H9 (cell line): Measurements from ENCODE around the gene ARHGAP10. TPM values are rescaled to one million over a fixed set of nuclear protein-coding genes. Genes with fewer than 3 reads are reported as not detected.
A peak's percentile ranks its signal among the peaks of the same experiment; 100 is the strongest.

ENCODE experiments used
- DNase-seq: peaks from one replicate; pipeline ENCODE4 v3.0.0-alpha.2; 2017
- H2AFZ ChIP-seq: one replicate; pipeline ENCODE4 v1.6.1; 2013; ENCODE audit warnings: mild to moderate bottlenecking, low read length, control low read depth, moderate library complexity
- H2AK5ac ChIP-seq: 2 replicates; pipeline ENCODE4 v1.6.1; 2013; ENCODE audit warnings: low read length, control low read depth, mixed read lengths; ENCODE audit not compliant: insufficient read length
- H2BK120ac ChIP-seq: one replicate; pipeline ENCODE4 v1.6.1; 2013; ENCODE audit warnings: low read depth, mild to moderate bottlenecking, low read length, control low read depth, inconsistent platforms; ENCODE audit not compliant: poor library complexity, severe bottlenecking
- H2BK12ac ChIP-seq: 2 replicates; pipeline ENCODE4 v1.6.1; 2013; ENCODE audit warnings: low read length, control low read depth, mixed read lengths, low read depth; ENCODE audit not compliant: insufficient read length
- H2BK15ac ChIP-seq: 2 replicates; pipeline ENCODE4 v1.6.1; 2013; ENCODE audit warnings: low read depth, low read length, control low read depth
- H2BK20ac ChIP-seq: one replicate; pipeline ENCODE4 v1.6.1; 2013; ENCODE audit warnings: low read depth, mild to moderate bottlenecking, low read length, control low read depth, inconsistent platforms; ENCODE audit not compliant: poor library complexity, severe bottlenecking
- H2BK5ac ChIP-seq: 2 replicates; pipeline ENCODE4 v1.6.1; 2013; ENCODE audit warnings: low read length, control low read depth, mixed read lengths; ENCODE audit not compliant: insufficient read length
- H3K14ac ChIP-seq: 2 replicates; pipeline ENCODE4 v1.6.1; 2013; ENCODE audit warnings: low read length, control low read depth; ENCODE audit not compliant: insufficient read depth
- H3K18ac ChIP-seq: 2 replicates; pipeline ENCODE4 v1.6.1; 2013; ENCODE audit warnings: low read depth, mild to moderate bottlenecking, mixed read lengths, low read length, control low read depth; ENCODE audit not compliant: insufficient read length
- H3K23ac ChIP-seq: 2 replicates; pipeline ENCODE4 v1.6.1; 2013; ENCODE audit warnings: low read length, control low read depth, mixed read lengths, low read depth; ENCODE audit not compliant: insufficient read length
- H3K23me2 ChIP-seq: 2 replicates; pipeline ENCODE4 v1.6.1; 2013; ENCODE audit warnings: low read depth, mild to moderate bottlenecking, mixed read lengths, low read length, control low read depth; ENCODE audit not compliant: insufficient read length, poor library complexity, severe bottlenecking
- H3K27ac ChIP-seq: 2 replicates; pipeline ENCODE4 v1.5.1; 2013; ENCODE audit warnings: low read length, control low read depth, mixed read lengths, low read depth; ENCODE audit not compliant: insufficient read length
- H3K27me3 ChIP-seq: 2 replicates; pipeline ENCODE4 v1.6.1; 2013; ENCODE audit warnings: low read length, control low read depth, inconsistent platforms; ENCODE audit not compliant: insufficient read depth
- H3K4ac ChIP-seq: 2 replicates; pipeline ENCODE4 v1.6.1; 2013; ENCODE audit warnings: low read depth, mild to moderate bottlenecking, control low read depth, inconsistent platforms, low read length, moderate library complexity
- H3K4me1 ChIP-seq: 2 replicates; pipeline ENCODE4 v1.6.1; 2013; ENCODE audit warnings: low read length, control low read depth, inconsistent platforms; ENCODE audit not compliant: insufficient read depth
- H3K4me2 ChIP-seq: 2 replicates; pipeline ENCODE4 v1.6.1; 2013; ENCODE audit warnings: low read length, control low read depth, mixed read lengths; ENCODE audit not compliant: insufficient read length, insufficient read depth
- H3K56ac ChIP-seq: 2 replicates; pipeline ENCODE4 v1.6.1; 2013; ENCODE audit warnings: low read depth, mild to moderate bottlenecking, mixed read lengths, low read length, control low read depth; ENCODE audit not compliant: insufficient read length
- H3K79me1 ChIP-seq: 2 replicates; pipeline ENCODE4 v1.6.1; 2013; ENCODE audit warnings: low read depth, mild to moderate bottlenecking, moderate library complexity, low read length, control low read depth, inconsistent platforms; ENCODE audit not compliant: insufficient read depth, poor library complexity, severe bottlenecking
- H3K79me2 ChIP-seq: 2 replicates; pipeline ENCODE4 v1.6.1; 2013; ENCODE audit warnings: low read length, control low read depth, inconsistent platforms; ENCODE audit not compliant: insufficient read depth
- H3K9ac ChIP-seq: 2 replicates; pipeline ENCODE4 v1.6.1; 2013; ENCODE audit warnings: low read length, control low read depth, mixed read lengths; ENCODE audit not compliant: insufficient read length; ENCODE audit errors: extremely low read depth
- H3K9me3 ChIP-seq: one replicate; pipeline ENCODE4 v1.6.1; 2013; ENCODE audit warnings: low read depth, low read length, inconsistent platforms; ENCODE audit not compliant: control insufficient read depth
- H3T11ph ChIP-seq: one replicate; pipeline ENCODE4 v1.6.1; 2013; ENCODE audit warnings: mild to moderate bottlenecking, low read length, control low read depth, inconsistent platforms
- H4K20me1 ChIP-seq: one replicate; pipeline ENCODE4 v1.6.1; 2013; ENCODE audit not compliant: control insufficient read depth, insufficient read length, insufficient read depth
- H4K5ac ChIP-seq: 2 replicates; pipeline ENCODE4 v1.6.1; 2013; ENCODE audit warnings: low read depth, mild to moderate bottlenecking, mixed read lengths, low read length, control low read depth; ENCODE audit not compliant: insufficient read length
- H4K8ac ChIP-seq: replicated peaks from 2 replicates; pipeline ENCODE4 v1.6.1; 2013; ENCODE audit warnings: low read length, control low read depth, mixed read lengths, low read depth; ENCODE audit not compliant: insufficient read length
- H4K91ac ChIP-seq: 2 replicates; pipeline ENCODE4 v1.6.1; 2013; ENCODE audit warnings: low read depth, mild to moderate bottlenecking, moderate library complexity, mixed read lengths, low read length, control low read depth; ENCODE audit not compliant: insufficient read length
- H3K27ac Mint-ChIP-seq, 3 experiments: 2 replicates in 2 of 3; 3 replicates in 1 of 3; pipeline ENCODE4 v1.8.0; 2020 to 2021; ENCODE audit warnings: mixed read lengths in 3 of 3, mild to moderate bottlenecking in 1 of 3, moderate library complexity in 1 of 3
- H3K27me3 Mint-ChIP-seq: 2 replicates; pipeline ENCODE4 v1.8.0; 2021; ENCODE audit warnings: low read depth, mild to moderate bottlenecking, moderate library complexity, mixed read lengths
- H3K36me3 Mint-ChIP-seq, 3 experiments: 2 replicates in 2 of 3; 3 replicates in 1 of 3; pipeline ENCODE4 v1.8.0; 2020 to 2021; ENCODE audit warnings: low read depth in 3 of 3, mixed read lengths in 3 of 3; ENCODE audit not compliant: insufficient read depth in 1 of 3
- H3K4me1 Mint-ChIP-seq, 2 experiments: 2 replicates each; pipeline ENCODE4 v1.8.0; 2020; ENCODE audit warnings: mixed read lengths in 2 of 2
- H3K4me3 Mint-ChIP-seq, 2 experiments: 2 replicates in 1 of 2; 3 replicates in 1 of 2; pipeline ENCODE4 v1.8.0; 2020 to 2021; ENCODE audit warnings: mild to moderate bottlenecking in 2 of 2, mixed read lengths in 2 of 2, moderate library complexity in 1 of 2
- H3K9me3 Mint-ChIP-seq, 2 experiments: 2 replicates in 1 of 2; 3 replicates in 1 of 2; pipeline ENCODE4 v1.8.0; 2020; ENCODE audit warnings: mild to moderate bottlenecking in 2 of 2, mixed read lengths in 2 of 2, moderate library complexity in 1 of 2
- CTCF ChIP-seq: fragments of 200-600 bp; sonication (generic); conservative IDR thresholded peaks from 3 replicates; pipeline ENCODE4 v1.8.0; 2021; ENCODE audit warnings: antibody characterized with exemption, mild to moderate bottlenecking
- WGBS: extraction: QIAGEN DNeasy Blood & Tissue Kit; methylation state at CpG from one replicate; pipeline ENCODE4 v1.1.7; 2013; ENCODE audit warnings: missing lambda C conversion rate, low lambda C conversion rate, mixed read lengths; ENCODE audit not compliant: insufficient read length; ENCODE audit errors: extremely low coverage; 5-methylcytosine and 5-hydroxymethylcytosine counted together
- total RNA-seq: library from RNA; stranded (reverse); gene quantifications from 2 replicates; pipeline ENCODE4 v1.2.1, GENCODE V29; 2021

The ARHGAP10 gene
- total RNA-seq, 1 experiment from 2014 or later = 7.8 TPM

GRCh38 chr4:148053298-148054003 lies 321.6 kb downstream of the ARHGAP10 start:
- no peak overlapping the region for H3K4me3 Mint-ChIP-seq
- H2BK5ac ChIP-seq = no peak overlapping the region

More at GRCh38 chr4:148053298-148054003, 321.6 kb downstream of the ARHGAP10 start:
- peak overlapping the region in 1 of 3 experiments; percentile 31; a peak in 1 of 7 replicates for H3K27ac Mint-ChIP-seq
- H2BK15ac ChIP-seq = no peak overlapping the region
- H3K4ac ChIP-seq = no peak overlapping the region
- no peak overlapping the region for H3T11ph ChIP-seq
- no peaks in the 10 kb centered on the region for H3K27me3 Mint-ChIP-seq
- H3K9ac ChIP-seq = no peak overlapping the region
- no peaks in the 10 kb centered on the region for H3K79me1 ChIP-seq
- H2BK12ac ChIP-seq = no peak overlapping the region
- no peak overlapping the region for H2AFZ ChIP-seq
- H4K8ac ChIP-seq = no peak overlapping the region
- no CpG with 5 or more reads among the region's 11 CpGs for WGBS
- no peak overlapping the region for H2BK20ac ChIP-seq
- peaks cover under 1% of the 10 kb centered on the region; the same call in 1 of the 2 replicates for H3K4me1 ChIP-seq
- no peak for DNase-seq
- peaks cover 22 to 24% of the 10 kb centered on the region in 2 experiments for H3K4me1 Mint-ChIP-seq
- no peaks in the 10 kb centered on the region for H3K79me2 ChIP-seq
- H4K5ac ChIP-seq = no peak overlapping the region
- no peak overlapping the region for H3K23ac ChIP-seq
- no peaks in the 10 kb centered on the region for H3K9me3 ChIP-seq
- no peak overlapping the region for H2BK120ac ChIP-seq
- H3K36me3 Mint-ChIP-seq = no peaks in the 10 kb centered on the region
- no peak overlapping the region for H4K91ac ChIP-seq
- H3K23me2 ChIP-seq = no peaks in the 10 kb centered on the region
- H4K20me1 ChIP-seq = no peaks in the 10 kb centered on the region
- no peak overlapping the region for H3K14ac ChIP-seq
- H2AK5ac ChIP-seq = no peak overlapping the region
- no peak overlapping the region for H3K18ac ChIP-seq
- no peak for TF ChIP-seq CTCF
- no peak overlapping the region for H3K56ac ChIP-seq
- no peak overlapping the region for H3K4me2 ChIP-seq
- H3K9me3 Mint-ChIP-seq = no peaks in the 10 kb centered on the region
- H3K27ac ChIP-seq = no peak overlapping the region
- no peaks in the 10 kb centered on the region for H3K27me3 ChIP-seq
